ENCODE results near the gene THOC6. TPM values are rescaled to one million over a fixed set of nuclear protein-coding genes. Genes with fewer than 3 reads are reported as not detected.

THOC6 gene
- total RNA-seq, 6 experiments from 2014 or later: 18.2 to 21.6 (median 19.9) TPM

DNA sequence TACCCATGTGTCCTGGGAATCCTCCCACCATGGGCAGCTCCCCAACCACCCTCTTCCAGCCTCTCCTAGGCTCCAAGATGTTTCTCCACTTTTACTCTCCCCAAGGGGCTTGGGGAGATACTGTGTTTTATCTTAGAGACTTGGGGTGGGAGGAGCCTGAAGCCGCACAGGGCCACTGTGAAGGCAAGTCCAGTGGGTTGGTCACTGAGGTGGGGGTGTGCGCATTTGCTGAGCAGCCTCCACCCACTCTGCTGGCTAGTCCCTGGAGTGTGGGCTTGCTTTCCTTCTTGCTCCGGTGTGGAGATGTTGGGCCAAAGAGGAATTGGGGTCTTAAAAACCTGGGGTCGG is 15.2 kb upstream of the THOC6 start:
- Mint-ChIP-seq H3K4me3 (no peak overlapping the region), H3K9me3 (no peaks in the 10 kb centered on the region), H3K27ac (no peak overlapping the region), H3K36me3 (ENCODE audit: low read depth) (no peaks in the 10 kb centered on the region), H3K4me1 (ENCODE audit: low read depth) (peaks cover 18% of the 10 kb centered on the region), H3K27me3 (ENCODE audit: insufficient read depth) (peaks cover 17% of the 10 kb centered on the region)
- TF ChIP-seq, protein P1, sequence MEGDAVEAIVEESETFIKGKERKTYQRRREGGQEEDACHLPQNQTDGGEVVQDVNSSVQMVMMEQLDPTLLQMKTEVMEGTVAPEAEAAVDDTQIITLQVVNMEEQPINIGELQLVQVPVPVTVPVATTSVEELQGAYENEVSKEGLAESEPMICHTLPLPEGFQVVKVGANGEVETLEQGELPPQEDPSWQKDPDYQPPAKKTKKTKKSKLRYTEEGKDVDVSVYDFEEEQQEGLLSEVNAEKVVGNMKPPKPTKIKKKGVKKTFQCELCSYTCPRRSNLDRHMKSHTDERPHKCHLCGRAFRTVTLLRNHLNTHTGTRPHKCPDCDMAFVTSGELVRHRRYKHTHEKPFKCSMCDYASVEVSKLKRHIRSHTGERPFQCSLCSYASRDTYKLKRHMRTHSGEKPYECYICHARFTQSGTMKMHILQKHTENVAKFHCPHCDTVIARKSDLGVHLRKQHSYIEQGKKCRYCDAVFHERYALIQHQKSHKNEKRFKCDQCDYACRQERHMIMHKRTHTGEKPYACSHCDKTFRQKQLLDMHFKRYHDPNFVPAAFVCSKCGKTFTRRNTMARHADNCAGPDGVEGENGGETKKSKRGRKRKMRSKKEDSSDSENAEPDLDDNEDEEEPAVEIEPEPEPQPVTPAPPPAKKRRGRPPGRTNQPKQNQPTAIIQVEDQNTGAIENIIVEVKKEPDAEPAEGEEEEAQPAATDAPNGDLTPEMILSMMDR (IDR thresholded peaks at IDR 0.05): no peak
- no peak for DNase-seq

DNA sequence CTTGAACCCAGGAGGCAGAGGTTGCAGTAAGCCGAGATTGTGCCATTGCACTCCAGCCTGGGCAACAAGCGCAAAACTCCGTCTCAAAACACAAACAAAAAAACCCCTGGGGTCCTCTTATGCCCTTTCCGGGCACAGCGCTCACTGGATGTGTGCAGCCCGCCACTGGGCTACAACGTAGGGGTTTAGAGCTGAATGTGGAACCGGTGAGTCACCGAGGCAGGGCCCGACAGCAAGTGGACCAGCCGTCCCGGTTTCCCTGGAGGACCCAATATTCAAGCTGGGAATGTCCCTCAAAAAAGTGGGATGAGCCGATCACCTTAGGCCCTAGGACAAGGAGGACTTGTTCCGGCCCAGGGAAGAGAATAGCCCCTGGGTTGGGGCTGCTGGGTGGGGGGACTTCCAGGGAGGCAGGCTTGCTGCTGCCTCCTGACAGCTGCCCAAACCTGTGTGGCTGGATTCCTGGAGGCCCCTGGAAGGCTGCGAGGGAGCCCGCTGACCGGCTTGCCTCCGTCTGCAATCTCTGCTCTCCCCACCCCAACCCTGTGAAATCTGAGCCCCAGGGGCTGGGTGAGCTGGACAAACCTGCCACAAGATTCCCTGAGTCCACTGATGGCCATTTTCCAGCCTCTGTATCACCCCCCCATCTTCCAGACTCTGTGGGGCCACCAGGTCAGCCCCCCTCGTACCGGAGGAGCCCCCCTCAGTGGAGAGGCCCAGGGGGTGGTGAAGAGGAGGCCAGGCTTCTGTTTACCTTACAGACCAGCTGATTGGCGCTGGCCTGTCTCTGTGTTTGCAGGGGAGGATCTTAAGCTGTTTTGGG is 14.1 kb upstream of the THOC6 start:
- Mint-ChIP-seq H3K27ac (no peak overlapping the region), H3K27me3 (ENCODE audit: insufficient read depth) (peaks cover 25% of the 10 kb centered on the region), H3K9me3 (no peaks in the 10 kb centered on the region), H3K36me3 (ENCODE audit: low read depth) (no peaks in the 10 kb centered on the region), H3K4me1 (ENCODE audit: low read depth) (peaks cover 18% of the 10 kb centered on the region), H3K4me3 (no peak overlapping the region)
- no peak for DNase-seq
- TF ChIP-seq, protein P1 (IDR thresholded peaks at IDR 0.05): no peak

DNA sequence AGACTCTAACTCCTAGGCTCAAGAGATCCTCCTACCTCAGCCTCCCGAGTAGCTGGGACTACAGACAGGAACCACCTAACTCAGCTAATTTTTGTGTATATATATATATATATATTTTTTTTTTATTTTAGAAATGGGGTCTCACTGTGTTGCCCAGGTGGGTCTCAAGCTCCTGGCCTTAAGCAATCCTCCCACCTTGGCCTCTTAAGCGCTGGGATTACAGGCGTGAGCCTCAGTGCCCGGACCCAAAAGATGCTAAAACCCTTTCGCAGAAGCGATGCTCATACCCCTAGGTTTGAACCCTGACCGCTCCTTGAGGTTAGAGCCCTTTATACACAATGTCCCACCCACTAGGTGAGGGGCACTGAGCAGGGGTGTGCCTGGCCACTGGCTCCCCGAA is 13.3 kb upstream of the THOC6 start:
- TF ChIP-seq, protein P1 (IDR thresholded peaks at IDR 0.05): no peak
- Mint-ChIP-seq H3K27ac (no peak overlapping the region), H3K9me3 (no peaks in the 10 kb centered on the region), H3K4me3 (no peak overlapping the region), H3K4me1 (ENCODE audit: low read depth) (peaks cover 18% of the 10 kb centered on the region), H3K36me3 (ENCODE audit: low read depth) (no peaks in the 10 kb centered on the region), H3K27me3 (ENCODE audit: insufficient read depth) (peaks cover 25% of the 10 kb centered on the region)
- no peak for DNase-seq

DNA sequence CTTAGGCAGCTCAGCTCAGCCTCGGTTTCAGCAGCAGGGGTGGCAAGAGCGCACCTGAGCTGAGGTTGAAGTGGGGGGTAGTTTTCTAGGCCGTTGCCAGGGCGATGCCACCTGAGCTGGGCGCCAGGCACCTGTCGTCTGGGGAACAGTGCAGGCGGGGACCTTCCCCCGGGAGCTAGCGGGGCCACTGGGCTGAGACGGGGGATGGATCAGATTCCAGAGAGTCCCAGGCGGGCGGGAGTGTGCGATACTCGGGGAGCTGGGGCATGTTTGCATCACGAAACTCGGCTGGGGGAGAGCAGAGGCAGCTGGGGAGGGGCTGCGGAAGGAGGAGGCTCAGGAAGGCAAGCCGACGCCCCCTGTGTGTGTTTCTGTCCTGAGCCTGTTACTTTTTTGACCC is 11.6 kb upstream of the THOC6 start:
- Mint-ChIP-seq H3K27me3 (ENCODE audit: insufficient read depth) (peaks cover 27% of the 10 kb centered on the region), H3K36me3 (ENCODE audit: low read depth) (no peaks in the 10 kb centered on the region), H3K4me3 (no peak overlapping the region), H3K4me1 (ENCODE audit: low read depth) (peaks cover 18% of the 10 kb centered on the region), H3K9me3 (no peaks in the 10 kb centered on the region), H3K27ac (no peak overlapping the region)
- no peak for DNase-seq
- TF ChIP-seq, protein P1 (IDR thresholded peaks at IDR 0.05): no peak

DNA sequence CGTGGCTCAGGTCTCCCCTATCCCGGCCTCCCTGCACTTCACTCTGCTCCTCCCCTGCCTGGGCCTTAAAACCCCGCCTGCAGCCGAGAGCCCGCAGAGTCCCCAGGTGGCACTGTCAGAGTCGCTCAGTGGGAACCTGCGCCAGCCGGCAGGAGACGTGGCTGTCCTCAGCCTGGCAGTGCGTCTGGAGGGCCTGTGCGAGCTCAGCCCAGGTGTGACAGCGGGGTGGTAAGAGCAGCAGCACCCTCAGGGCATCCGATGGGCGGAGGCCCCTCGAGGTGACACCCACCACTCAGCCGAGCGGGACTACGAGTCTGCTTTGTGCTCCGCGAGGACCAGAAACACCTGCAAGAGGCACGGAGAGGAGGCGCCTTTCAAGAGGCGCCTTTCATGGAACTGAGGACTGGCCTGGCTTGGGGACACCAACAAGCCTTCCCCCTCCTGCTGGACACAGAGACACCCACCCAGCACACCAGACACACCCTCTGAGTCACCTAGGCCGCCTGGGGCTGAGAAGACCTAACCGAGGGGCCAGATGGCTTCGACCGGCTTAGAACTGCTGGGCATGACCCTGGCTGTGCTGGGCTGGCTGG is 10.9 kb upstream of the THOC6 start, which contains the start of gene CLDN9:
Gene CLDN9 (plus strand): TSS at position 96 of the 593 bp plus-strand sequence. CDS start 440 bp downstream, at position 536.
- H3K36me3 Mint-ChIP-seq (ENCODE audit: low read depth): no peaks in the 10 kb centered on the region
- TF ChIP-seq, protein P1 (IDR thresholded peaks at IDR 0.05): no peak
- H3K27me3 Mint-ChIP-seq (ENCODE audit: insufficient read depth): peaks cover 27% of the 10 kb centered on the region
- H3K27ac Mint-ChIP-seq: no peak within 1 kb of the TSS
- no peak within 1 kb of the TSS for H3K4me3 Mint-ChIP-seq
- H3K4me1 Mint-ChIP-seq (ENCODE audit: low read depth): peaks cover 17% of the 10 kb centered on the region
- no peak for DNase-seq
- no peaks in the 10 kb centered on the region for H3K9me3 Mint-ChIP-seq

All from HFFc6 (cell line).